Measurements from ENCODE around the gene FOXD1. TPM values are rescaled to one million over a fixed set of nuclear protein-coding genes. Genes with fewer than 3 reads are reported as not detected.

FOXD1 gene
- total and polyA plus RNA-seq, 7 donors, result 0.15 to 0.94 (median 0.32) TPM; not detected in 1

GRCh38 chr5:73494721-73495120 lies 46.1 kb upstream of the FOXD1 start:
- Histone ChIP-seq H3K36me3 (ENCODE audit: insufficient read depth in 1 of 2, low read depth in 1 of 2) (peaks cover 0 to 3% of the 10 kb centered on the region in 2 donors), H3K4me3 (no peak overlapping the region), H3K27ac (no peak overlapping the region), H3K4me1 (peaks cover 16% of the 10 kb centered on the region), H3K27me3 (ENCODE audit: insufficient read depth in 3 of 3, low read length in 2 of 3) (peaks cover 0 to 14% (median 0%) of the 10 kb centered on the region in 3 donors), H3K9me3 (no peaks in the 10 kb centered on the region)
- DNase-seq (no peak), ATAC-seq (no peak)
- intact Hi-C loops (cut with DNase I), result no loop called here
- no peak for TF ChIP-seq CTCF (IDR thresholded peaks at IDR 0.05)

GRCh38 chr5:73493421-73493820 lies 44.8 kb upstream of the FOXD1 start:
- Histone ChIP-seq H3K4me1 (peaks cover 10% of the 10 kb centered on the region), H3K27ac (no peak overlapping the region), H3K27me3 (ENCODE audit: insufficient read depth in 3 of 3, low read length in 2 of 3) (peaks cover 0 to 14% (median 0%) of the 10 kb centered on the region in 3 donors), H3K4me3 (no peak overlapping the region), H3K36me3 (ENCODE audit: insufficient read depth in 1 of 2, low read depth in 1 of 2) (no peaks in the 10 kb centered on the region), H3K9me3 (no peaks in the 10 kb centered on the region)
- DNase-seq (no peak), ATAC-seq (no peak)
- 80 to 86% (median 86%) methylated on average over 3 of the region's 3 CpGs for WGBS, 3 donors
- intact Hi-C loops (cut with DNase I), result no loop called here
- no peak for TF ChIP-seq CTCF (IDR thresholded peaks at IDR 0.05)

GRCh38 chr5:73491155-73491554 lies 42.6 kb upstream of the FOXD1 start:
- no peak overlapping the region for H3K27ac ChIP-seq
- TF ChIP-seq CTCF (IDR thresholded peaks at IDR 0.05), result no peak
- 83 to 94% (median 92%) methylated on average over 1 of the region's 1 CpG for WGBS, 3 donors
- H3K9me3 ChIP-seq, result no peaks in the 10 kb centered on the region
- no peak overlapping the region for H3K4me3 ChIP-seq
- no peaks in the 10 kb centered on the region for H3K4me1 ChIP-seq
- peaks cover 0 to 18% (median 0%) of the 10 kb centered on the region in 3 donors for H3K27me3 ChIP-seq (ENCODE audit: insufficient read depth in 3 of 3, low read length in 2 of 3)
- ATAC-seq, result no peak
- DNase-seq, result no peak
- intact Hi-C loops (cut with DNase I), result no loop called here
- H3K36me3 ChIP-seq (ENCODE audit: insufficient read depth in 1 of 2, low read depth in 1 of 2), result no peaks in the 10 kb centered on the region

GRCh38 chr5:73490088-73490487 lies 41.5 kb upstream of the FOXD1 start:
- 86 to 88% (median 87%) methylated on average over 2 of the region's 2 CpGs for whole genome bisulfite sequencing, 3 donors
- Histone ChIP-seq H3K27me3 (ENCODE audit: insufficient read depth in 3 of 3, low read length in 2 of 3) (peaks cover 0 to 18% (median 0%) of the 10 kb centered on the region in 3 donors), H3K4me3 (no peak overlapping the region), H3K36me3 (ENCODE audit: insufficient read depth in 1 of 2, low read depth in 1 of 2) (no peaks in the 10 kb centered on the region), H3K9me3 (no peaks in the 10 kb centered on the region), H3K4me1 (no peaks in the 10 kb centered on the region), H3K27ac (no peak overlapping the region)
- intact Hi-C loops (cut with DNase I), result no loop called here
- DNase-seq, result no peak
- no peak for TF ChIP-seq CTCF (IDR thresholded peaks at IDR 0.05)
- no peak for ATAC-seq

GRCh38 chr5:73488806-73489205 lies 40.2 kb upstream of the FOXD1 start:
- Histone ChIP-seq H3K27ac (no peak overlapping the region), H3K27me3 (ENCODE audit: insufficient read depth in 3 of 3, low read length in 2 of 3) (peaks cover 0 to 18% (median 0%) of the 10 kb centered on the region in 3 donors), H3K9me3 (no peaks in the 10 kb centered on the region), H3K4me3 (no peak overlapping the region), H3K36me3 (ENCODE audit: insufficient read depth in 1 of 2, low read depth in 1 of 2) (no peaks in the 10 kb centered on the region), H3K4me1 (no peaks in the 10 kb centered on the region)
- intact Hi-C loops (cut with DNase I), result no loop called here
- DNase-seq, result no peak
- 77 to 81% (median 79%) methylated on average over 3 of the region's 3 CpGs for WGBS, 3 donors
- no peak for ATAC-seq
- no peak for TF ChIP-seq CTCF (IDR thresholded peaks at IDR 0.05)

Measured in psoas muscle (tissue), 8 donors.